ENCODE results near the gene FAM168A. TPM values are rescaled to one million over a fixed set of nuclear protein-coding genes. Genes with fewer than 3 reads are reported as not detected.

The FAM168A gene
- total and polyA plus RNA-seq, 2 donors from 2014 or later: 8.9 to 38.1 TPM

GRCh38 chr11:73361953-73362776 lies 235.7 kb downstream of the FAM168A start:
- H3K4me3 ChIP-seq (ENCODE audit: low read length in 3 of 3): no peak overlapping the region
- DNase-seq (peak in 2 of 5 donors; percentile 50 to 76), FAIRE-seq (no peak)
- H3K9ac ChIP-seq (ENCODE audit: low read length in 3 of 3): no peak overlapping the region
- no peak for TF ChIP-seq CTCF (IDR thresholded peaks at IDR 0.05; ENCODE audit: borderline replicate concordance, extremely low read depth, insufficient read depth)
- H3K27ac ChIP-seq (ENCODE audit: low read depth in 2 of 2, low read length in 2 of 2): no peak overlapping the region
- no peaks in the 10 kb centered on the region for H3K4me1 ChIP-seq (ENCODE audit: control insufficient read depth in 2 of 3, insufficient read depth in 2 of 3, low read depth in 1 of 3, low read length in 3 of 3)
- intact Hi-C loops (cut with DNase I): no loop called here
- no peaks in the 10 kb centered on the region for H3K27me3 ChIP-seq (ENCODE audit: control insufficient read depth, insufficient read depth, low read length)
- peaks cover 4 to 78% (median 44%) of the 10 kb centered on the region in 3 donors for H3K36me3 ChIP-seq (ENCODE audit: control insufficient read depth in 2 of 3, insufficient read depth in 3 of 3, low read length in 3 of 3)
- H3K9me3 ChIP-seq (ENCODE audit: control insufficient read depth in 2 of 3, insufficient read depth in 1 of 3, low read length in 3 of 3): no peaks in the 10 kb centered on the region

DNA sequence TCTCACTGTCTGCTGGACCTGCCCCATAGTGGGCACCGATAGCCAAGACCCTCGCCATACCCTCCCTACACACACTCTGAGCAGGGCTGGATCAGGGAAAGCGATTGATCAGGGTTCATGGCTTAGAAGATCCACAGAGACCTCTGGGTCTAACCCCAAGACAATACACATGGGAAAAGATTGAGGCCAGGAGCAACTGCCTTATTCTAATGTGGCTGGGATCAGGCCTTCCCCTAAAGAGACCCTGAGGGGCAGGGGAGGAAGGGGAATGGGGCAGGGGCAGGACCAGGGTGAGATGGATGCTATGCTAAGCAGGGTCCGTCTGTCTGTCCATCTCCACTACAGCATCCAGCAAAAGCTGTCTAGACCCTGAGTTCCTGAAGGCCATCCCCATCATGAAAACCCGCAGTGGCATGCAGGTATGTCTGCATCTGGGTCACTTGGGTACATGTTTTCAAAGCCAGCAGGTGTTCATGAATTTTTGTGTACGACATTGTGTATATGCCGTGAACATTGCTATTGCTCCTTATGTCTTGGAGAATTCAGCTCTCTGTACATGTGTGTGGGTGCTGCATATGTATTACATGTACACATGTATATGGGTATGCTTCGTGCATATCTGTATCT lies 237.1 kb downstream of the FAM168A start:
- Histone ChIP-seq H3K4me1 (ENCODE audit: control insufficient read depth in 2 of 3, insufficient read depth in 2 of 3, low read depth in 1 of 3, low read length in 3 of 3) (no peaks in the 10 kb centered on the region), H3K9ac (ENCODE audit: low read length in 3 of 3) (no peak overlapping the region), H3K9me3 (ENCODE audit: control insufficient read depth in 2 of 3, insufficient read depth in 1 of 3, low read length in 3 of 3) (no peaks in the 10 kb centered on the region), H3K27ac (ENCODE audit: low read depth in 2 of 2, low read length in 2 of 2) (no peak overlapping the region), H3K27me3 (ENCODE audit: control insufficient read depth, insufficient read depth, low read length) (no peaks in the 10 kb centered on the region), H3K36me3 (ENCODE audit: control insufficient read depth in 2 of 3, insufficient read depth in 3 of 3, low read length in 3 of 3) (peaks cover 4 to 78% (median 45%) of the 10 kb centered on the region in 3 donors), H3K4me3 (ENCODE audit: low read length in 3 of 3) (no peak overlapping the region)
- DNase-seq: no peak
- no peak for FAIRE-seq
- no peak for TF ChIP-seq CTCF (IDR thresholded peaks at IDR 0.05; ENCODE audit: borderline replicate concordance, extremely low read depth, insufficient read depth)
- intact Hi-C loops (cut with DNase I): no loop called here

DNA sequence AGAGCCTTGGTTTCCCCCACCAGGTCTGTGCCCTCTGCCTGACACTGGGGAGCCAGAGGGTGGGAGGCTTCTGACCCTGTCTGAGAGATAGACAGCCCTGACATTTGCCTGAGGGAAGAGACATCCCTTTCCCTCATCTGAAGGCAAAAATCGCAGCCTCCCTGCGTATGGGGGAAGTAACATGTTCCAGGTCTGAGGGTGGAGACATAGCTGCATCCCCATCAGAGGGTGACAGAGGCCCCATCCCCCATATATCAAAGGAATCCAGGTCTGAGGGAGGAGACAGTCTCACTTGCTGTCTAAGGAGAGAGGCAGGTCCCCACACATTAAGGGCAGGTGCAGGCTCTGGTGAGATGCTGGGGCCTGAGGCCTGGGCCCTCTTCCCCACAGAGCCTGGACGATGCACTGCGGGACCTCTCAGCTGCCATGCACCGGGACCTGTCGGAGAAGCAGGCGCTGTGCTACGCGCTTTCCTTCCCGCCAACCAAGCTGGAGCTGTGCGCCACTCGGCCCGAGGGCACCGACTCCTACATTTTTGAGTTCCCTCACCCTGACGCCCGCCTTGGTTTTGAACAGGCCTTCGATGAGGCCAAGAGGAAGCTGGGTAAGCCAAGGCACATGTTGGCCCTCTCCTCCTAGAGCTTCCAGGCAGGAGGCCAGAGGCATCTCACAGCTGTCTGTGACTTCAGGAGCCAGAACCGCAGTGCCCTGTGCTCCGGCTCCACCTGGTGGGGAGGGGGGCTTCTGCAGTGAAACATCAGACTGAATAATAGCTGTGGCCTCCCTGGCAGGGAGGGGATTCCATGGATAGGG lies 237.8 kb downstream of the FAM168A start:
- no peak overlapping the region for H3K9ac ChIP-seq (ENCODE audit: low read length in 3 of 3)
- no peaks in the 10 kb centered on the region for H3K27me3 ChIP-seq (ENCODE audit: control insufficient read depth, insufficient read depth, low read length)
- no peak for DNase-seq
- H3K36me3 ChIP-seq (ENCODE audit: control insufficient read depth in 2 of 3, insufficient read depth in 3 of 3, low read length in 3 of 3): peaks cover 4 to 78% (median 41%) of the 10 kb centered on the region in 3 donors
- H3K27ac ChIP-seq (ENCODE audit: low read depth in 2 of 2, low read length in 2 of 2): peak overlapping the region; percentile 43 to 51
- no peaks in the 10 kb centered on the region for H3K4me1 ChIP-seq (ENCODE audit: control insufficient read depth in 2 of 3, insufficient read depth in 2 of 3, low read depth in 1 of 3, low read length in 3 of 3)
- H3K4me3 ChIP-seq (ENCODE audit: low read length in 3 of 3): no peak overlapping the region
- TF ChIP-seq CTCF (IDR thresholded peaks at IDR 0.05; ENCODE audit: borderline replicate concordance, extremely low read depth, insufficient read depth): no peak
- no peaks in the 10 kb centered on the region for H3K9me3 ChIP-seq (ENCODE audit: control insufficient read depth in 2 of 3, insufficient read depth in 1 of 3, low read length in 3 of 3)
- no peak for FAIRE-seq
- intact Hi-C loops (cut with DNase I): no loop called here

Data from kidney (tissue), 14 donors.